ENCODE results near the gene USP8.
"Not testable (repeated sequence)": the region's sequence is repeated elsewhere in the genome, so short reads cannot be mapped to it uniquely, and the experiment has no call there.

Gene USP8

DNA sequence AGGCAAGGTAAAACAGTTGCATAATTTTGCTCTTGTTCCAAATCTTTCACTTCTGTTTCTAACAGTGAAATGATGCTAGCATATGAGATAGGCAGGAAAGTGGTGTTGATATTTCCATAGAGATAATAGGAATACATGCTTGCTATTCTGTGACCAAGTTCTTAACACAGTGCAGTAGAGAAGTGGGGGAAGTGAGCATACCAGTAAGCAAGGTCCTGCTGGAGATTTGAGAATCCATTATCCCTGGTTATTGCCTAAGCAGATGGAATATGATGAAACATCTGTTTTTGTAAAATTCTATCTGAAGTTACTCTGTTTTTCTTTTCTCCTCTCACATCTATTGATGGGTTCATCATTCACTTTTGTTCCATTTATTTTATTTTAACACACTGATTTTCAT is 28.7 kb downstream of the USP8 start:
- DNase-seq = no peak

DNA sequence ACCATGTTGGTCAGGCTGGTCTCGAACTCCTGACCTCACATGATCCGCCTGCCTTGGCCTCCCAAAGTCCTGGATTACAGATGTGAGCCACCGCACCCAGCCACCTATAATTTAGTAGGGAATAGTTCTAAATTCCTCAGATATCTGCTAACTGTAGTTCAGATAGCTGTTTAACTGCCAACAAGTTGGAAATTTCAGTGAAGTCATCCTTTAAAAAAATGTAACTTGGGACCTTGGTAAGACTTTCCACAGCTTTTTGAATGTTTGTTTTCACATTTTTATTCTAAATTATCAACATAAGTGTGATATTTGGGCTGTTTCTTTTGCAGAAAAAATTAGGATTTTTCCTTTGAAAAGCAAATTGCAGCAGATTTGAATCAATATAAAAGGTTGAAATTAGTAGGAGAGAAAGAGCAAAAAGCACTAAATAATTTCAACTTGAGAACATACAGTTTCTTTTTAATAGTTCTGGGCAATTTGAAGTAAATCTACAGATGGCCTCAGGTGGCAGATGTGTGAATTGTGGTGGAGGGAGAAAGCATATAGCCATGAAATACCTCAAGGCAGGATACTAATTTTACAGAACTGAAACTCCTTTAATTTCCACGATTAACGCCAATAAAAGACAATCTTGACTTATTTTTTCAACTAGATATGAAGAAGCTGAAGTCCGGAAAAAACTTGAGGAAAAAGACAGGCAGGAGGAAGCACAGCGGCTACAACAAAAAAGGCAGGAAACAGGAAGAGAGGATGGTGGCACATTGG is 34.3 kb downstream of the USP8 start:
- DNase-seq = no peak

DNA sequence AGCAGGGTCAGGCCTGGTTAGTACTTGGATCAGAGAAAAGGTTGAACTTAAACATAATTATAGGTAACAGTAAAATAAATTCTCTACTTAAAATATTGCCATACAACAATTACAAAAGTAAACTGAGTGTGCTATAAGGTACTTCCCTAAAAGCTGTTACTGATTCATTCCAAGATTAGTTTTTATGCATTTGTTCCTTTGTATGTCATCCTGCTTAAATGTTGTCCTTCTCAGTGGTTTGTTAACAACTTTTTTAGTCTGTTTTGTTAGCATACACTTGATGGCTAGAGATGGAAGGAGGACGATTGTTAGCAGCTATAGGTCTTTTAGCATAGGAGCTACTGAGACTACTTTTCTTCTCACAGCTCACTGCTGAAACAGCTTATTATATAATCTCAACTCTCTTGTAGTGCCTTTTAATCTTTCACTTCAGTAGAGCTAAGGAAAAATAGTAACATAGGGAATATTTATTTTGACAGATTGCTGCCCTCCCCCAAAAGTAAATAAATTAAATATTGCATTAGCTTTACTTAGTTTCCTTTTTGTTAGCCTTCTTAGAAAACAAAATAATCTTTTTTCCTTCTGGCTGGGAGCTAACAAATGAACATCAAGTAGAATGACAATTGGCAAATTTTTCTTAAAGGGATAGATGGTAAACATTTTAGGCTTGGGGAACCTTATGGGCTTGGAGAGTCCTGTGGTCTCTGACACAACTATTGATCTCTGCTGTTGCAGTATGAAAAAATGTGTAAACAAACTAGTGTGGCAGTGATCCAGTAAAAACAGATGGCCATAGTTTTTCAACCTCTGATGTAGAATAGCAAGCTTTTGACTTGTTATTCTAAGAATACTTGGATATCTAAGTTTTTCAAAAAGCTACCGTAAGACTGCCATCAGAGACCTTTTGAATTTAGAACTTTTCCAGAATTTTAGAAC is 39.5 kb downstream of the USP8 start:
- no peak for DNase-seq

DNA sequence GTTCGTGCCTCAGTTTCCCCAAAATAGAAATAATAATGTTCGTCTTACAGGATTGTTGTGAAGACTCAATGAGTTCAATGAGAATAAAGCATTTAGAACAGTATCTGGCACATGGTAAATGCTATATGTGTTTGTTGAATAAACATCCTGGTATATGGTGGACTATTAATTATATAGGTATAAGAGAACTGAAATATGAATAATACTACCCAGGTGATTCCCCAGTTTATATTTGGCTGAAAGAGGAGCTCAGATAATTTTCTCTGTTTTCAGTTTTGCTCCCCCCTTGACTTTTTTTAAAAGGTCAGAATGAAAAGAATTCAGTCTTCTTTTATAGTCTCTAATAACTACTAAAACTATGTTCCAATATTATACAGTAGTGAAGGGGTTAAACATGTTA is 46.9 kb downstream of the USP8 start:
- DNase-seq = no peak

DNA sequence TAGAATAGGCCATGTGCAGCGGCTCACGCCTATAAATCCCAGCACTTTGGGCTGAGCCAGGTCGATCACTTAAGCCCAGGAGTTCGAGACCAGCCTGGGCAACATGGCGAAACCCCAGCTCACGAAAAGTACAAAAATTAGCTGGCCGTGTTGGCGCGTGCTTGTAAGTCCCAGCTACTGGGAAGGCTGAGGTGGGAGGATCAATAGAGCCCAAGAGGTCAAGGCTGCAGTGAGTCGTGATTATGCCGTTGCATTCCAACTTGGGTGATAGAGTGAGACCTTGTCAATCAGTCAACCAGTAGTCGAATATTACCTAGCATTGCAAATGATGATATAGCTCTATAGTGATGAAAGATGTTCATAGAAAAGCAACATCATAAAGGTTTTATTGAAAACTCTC is 51.9 kb downstream of the USP8 start:
- no peak for DNase-seq

DNA sequence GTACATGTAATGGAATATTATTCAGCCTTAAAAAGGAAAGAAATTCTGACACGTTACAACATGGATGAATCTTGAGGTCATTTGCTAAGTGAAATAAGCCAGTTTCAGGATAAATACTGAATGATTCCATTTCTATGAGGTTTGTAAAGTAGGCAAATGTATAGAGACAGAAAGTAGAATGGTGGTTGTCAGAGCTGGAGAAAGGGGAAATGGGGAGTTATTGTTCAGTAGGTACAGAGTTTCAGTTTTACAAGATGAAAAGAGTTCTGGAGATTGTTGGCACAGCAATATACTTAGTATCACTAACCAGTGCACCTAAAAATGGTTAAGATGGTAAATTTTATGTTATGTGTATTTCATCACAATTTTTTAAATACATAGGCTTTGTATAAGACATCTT is 60.6 kb downstream of the USP8 start:
- no peak for DNase-seq

DNA sequence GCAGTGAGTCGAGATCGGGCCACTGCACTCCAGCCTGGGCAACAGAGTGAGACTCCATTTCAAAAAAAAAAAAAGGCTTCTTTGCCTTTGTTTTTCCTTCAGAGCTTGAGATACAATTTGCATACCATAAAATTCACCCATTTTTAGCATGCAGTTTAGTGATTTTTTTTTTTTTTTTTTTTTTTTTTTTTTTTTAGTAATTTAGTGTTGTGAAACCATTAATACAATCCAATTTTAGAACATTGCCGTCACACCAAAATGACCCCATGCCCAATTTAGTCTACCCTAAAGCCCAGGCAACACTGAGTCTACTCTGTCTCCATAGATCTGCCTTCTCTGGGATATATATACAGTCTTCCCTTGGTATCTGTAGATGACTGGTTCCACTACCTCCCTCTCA is 61.2 kb downstream of the USP8 start:
- DNase-seq = no peak

DNA sequence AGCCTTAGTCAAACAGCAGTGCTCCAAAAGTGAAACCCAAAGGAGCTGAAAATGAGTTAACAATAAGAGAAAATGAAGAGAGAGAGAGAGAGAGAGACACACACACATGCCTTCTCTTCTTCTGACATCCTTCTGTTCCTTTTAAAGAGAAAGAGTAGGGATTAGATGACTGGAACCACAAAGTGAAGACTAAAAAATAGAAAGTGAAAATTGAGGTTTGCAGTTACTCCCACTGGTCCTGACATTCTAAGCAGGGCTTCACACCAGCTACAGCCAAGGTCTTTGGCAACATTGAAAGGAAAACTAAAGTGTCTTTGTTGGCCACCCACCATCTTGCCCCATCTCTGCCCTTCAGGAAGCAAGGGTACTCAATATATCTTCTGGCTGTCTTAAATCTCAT is 63.1 kb downstream of the USP8 start:
- no peak for DNase-seq

DNA sequence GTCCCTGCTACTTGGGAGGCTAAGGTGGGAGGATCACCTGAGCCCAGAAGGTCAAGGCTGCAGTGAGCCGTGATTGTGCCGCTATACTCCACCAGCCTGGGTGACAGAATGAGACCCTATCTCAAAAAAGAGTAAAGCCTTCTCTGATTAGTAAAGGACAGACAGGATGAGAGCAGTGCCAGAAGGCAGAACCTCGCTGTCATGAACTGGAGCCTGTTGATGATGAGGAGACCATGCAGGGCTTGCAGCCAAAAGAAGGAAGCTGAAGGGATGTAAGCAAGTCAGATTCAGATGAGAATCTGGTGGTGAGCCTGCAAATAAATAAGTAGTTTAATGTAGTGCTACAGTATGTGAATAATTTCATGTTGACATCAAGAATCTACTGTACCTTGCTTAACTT is 69.4 kb downstream of the USP8 start:
- no peak for DNase-seq

DNA sequence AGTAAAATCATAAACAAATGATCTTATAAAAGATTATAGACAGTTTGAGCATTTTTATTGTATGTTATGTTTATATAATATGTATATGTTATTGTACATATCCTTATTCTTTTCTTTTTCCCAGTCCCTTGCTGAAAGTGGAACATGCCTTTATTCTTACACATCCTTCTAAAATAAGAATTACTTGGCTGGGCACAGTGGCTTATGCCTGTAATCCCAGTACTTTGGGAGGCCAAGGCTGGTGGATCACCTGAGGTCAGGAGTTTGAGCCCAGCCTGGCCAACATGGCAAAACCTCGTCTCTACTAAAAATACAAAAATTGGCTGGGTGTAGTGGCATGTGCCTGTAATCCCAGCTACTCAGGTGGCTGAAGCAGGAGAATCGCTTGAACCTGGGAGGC is 70.3 kb downstream of the USP8 start:
- DNase-seq = not testable (repeated sequence)

DNA sequence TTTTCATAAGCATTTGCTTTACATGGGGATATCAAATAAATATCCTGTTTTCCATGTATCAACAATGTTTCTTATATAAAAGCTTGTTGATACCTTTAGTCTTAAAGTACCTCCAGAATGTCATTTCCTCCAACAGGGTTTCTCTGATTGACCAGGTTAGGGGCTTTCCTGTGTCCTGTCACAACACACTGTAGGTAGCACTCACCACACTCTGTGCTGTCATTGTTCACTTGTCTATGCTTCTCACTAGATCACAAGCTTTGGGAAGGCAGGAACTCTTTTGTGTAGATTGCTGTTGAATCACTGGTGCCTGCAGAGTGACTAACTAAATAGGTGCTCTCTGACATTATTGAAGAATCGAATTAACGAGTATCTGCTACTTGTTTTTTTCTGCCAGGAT is 72.5 kb downstream of the USP8 start:
- no peak for DNase-seq

DNA sequence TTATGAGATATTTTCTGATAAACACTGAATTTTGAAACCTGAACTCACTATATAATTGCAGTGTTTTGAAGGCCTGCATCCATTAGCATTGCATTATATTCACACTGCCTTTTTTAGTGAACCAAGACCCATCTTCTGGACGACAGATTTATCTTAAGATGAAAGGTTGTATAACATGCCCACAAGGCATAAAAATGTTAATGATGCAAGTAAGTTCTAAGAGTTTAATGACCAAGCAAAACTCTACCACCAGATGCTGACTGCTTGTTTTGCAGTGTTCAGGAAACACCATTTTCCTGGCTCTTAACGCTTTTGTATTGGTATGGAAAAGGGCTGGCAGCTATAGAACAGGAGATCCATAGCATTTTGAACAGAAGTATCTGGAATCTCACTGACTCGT is 76.1 kb downstream of the USP8 start:
- no peak for DNase-seq

DNA sequence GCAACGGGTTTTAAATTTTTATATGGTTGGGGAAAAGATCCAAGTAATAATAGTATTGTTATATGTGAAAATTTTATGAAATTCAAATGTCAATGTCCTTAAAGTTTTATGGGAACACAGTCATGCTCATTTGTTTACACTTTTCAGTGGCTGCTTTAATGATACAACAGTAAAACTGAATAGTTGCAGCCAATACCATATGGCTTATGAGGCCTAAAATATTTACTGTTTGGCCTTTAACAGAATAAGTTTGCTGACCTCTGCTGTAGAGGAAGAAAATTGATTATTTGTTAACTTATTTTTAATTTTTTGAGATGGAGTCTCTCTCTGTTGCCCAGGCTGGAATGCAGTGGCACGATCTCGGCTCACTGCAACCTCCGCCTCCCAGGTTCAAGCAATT is 77.6 kb downstream of the USP8 start:
- no peak for DNase-seq

DNA sequence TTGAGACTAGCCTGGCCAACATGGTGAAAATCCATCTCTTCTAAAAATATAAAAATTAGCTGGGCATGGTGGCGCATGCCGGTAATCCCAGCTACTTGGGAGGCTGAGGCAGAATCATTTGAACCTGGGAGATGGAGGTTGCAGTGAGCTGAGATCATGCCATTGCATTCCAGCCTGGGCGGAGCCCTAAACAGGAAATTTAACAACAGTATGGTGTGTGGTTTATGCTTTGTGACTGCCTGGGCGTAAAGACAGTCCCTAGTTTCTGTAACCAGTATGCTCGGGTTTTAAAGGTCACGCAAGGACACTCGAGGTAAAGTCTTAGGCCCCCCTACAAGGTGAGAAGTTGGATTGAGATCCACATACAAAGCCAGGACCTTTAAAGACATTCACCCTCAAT is 78.9 kb downstream of the USP8 start:
- no peak for DNase-seq

DNA sequence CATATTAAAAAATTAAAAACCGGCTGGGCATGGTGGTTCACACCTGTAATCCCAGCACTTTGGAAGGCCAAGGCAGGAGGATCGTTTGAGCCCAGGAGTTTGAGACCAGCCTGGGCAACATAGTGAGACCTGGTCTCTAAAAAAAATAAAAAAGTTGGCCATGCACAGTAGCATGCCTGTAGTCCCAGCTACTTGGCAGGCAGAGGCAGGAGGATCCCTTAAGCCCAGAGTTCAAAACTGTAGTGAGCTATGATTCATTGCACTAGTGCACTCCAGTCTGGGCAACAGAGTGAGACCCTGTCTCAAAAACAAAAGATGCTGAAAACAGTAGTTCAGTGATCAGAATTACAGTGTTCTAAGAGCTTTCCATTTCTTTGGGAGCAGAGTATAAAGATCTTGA is 81.5 kb downstream of the USP8 start:
- DNase-seq = not testable (repeated sequence)

DNA sequence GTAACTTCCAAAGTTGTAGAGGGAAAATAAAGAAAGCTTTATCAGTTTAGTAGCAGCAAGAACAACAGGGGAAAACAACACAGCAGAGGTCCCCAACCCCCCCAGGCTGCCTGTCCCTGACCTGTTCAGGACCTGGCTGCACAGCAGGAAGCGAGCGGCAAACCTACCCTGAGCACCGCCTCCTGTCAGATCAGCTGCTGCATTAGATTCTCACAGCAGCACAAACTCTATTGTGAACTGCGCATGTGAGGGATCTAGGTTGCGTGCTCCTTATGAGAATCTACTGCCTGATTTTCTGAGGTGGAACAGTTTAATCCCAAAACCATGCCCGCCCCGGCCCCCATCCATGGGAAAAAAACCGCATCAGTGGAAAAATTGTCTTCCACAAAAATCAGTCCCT is 81.9 kb downstream of the USP8 start:
- no peak for DNase-seq

DNA sequence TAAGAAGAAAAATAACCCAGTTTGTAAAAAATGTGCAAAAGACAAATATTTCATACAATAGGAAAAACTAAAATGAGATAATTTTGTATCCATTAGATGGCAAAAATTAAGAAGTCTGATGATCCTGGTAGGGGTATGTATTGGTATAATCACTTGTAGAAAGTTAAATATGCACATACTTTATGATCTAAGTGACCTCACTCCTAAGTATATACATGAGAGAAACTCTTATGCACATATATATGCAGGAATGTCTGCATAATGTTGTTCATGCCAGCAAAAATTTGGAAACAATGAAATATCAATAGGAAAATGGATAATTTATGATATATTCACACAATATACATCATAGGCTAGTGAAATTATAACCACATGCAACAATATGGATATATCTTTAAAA is 88.8 kb downstream of the USP8 start:
- DNase-seq = no peak

DNA sequence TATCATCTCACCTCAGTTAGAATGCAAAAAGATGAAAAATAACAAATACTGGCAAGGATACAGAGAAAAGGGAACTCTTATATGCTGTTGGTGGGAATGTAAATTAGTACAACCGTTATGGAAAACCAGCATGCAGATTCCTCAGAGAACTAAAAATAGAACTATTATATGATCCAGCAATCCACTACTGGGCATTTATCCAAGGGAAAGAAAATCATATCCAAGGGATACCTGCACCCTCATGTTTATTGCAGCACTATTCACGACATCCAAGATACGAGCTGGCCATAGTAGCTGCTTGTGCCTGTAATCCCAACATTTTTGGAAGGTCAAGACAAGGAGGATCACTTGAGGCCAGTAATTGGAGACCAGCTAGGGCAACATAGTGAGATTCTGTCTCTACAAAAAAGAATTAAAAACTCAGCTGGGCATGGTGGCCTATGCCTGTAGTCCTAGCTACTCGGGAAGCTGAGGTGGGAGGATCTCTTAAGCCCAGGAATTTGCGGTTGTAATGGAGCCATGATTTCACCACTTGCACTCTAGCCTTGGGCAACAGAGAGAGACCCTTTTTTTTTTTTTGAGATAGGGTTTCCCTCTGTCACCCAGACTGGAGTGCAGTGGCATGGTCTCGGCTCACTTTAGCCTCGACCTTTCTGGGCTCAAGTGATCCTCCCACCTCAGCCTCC is 95.7 kb downstream of the USP8 start:
- no peak for DNase-seq

DNA sequence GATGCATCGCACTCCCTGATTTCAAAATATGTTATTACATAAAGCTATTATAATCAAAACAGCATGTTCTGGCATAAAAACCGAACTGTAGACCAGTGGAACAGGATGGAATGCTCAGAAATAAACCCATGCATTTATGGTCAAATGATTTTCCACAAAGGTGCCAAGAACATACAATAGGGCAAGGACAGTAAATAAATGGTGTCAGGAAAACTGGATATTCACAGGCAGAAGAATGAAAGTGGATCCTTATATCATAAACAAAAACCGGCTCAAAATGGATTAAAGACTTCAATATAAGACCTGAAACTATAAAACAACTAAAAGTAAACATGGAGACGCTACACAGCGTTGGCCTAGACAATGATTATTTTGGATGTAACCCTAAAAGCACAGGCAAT is 99.6 kb downstream of the USP8 start:
- no peak for DNase-seq

DNA sequence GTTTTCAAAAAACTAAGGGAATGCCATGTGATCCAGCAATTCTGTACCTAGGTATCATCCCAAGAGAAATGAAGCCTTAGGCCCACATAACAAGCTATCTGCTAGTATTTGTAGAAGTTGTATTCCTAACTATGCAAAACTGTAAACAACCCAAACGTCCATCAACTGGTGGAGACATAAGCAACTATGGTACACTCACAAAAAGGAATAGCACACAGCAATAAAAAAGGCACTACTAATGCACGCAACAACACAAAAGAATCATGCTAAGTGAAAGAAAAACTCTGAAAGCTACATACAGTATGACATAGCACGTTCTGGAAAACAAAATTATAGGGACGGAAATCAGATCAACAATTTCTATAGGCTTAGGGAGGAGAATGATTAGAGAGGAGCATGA is 107.0 kb downstream of the USP8 start:
- no peak for DNase-seq

DNA sequence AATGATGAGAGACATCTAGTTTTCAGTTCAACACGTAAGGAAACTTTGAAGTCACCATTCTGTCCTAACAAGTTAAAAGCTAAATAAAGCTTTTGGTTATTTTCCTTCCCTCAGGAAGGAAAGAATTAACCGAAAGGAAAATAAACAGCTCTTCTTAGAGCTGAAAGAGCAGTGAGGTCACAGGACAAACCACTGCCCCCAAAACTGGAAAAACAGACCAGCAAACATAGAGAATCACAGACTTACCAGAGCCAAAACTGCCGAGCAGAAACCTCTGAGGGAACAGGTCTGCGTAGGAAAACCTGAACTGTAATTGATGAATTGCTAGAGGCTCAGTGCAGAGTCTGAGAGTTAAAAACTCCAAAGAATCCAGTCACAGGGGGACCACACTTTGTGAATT is 107.6 kb downstream of the USP8 start:
- DNase-seq = no peak

DNA sequence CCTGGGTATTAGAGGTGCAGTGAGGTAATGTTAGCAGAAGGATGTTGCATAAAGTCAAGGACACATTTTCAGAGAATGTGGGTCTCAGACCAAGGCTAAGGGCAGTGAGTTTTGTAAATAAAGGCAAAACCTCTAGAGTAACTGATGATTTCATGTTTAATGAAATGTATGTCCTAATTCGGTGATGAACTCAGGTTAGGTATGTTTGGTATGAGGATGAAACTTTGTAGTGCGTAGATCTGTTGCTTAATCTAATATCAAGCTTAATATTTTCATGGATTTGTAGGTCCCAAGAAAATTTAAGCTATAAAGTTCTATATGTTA is 118.6 kb downstream of the USP8 start:
- DNase-seq = no peak

DNA sequence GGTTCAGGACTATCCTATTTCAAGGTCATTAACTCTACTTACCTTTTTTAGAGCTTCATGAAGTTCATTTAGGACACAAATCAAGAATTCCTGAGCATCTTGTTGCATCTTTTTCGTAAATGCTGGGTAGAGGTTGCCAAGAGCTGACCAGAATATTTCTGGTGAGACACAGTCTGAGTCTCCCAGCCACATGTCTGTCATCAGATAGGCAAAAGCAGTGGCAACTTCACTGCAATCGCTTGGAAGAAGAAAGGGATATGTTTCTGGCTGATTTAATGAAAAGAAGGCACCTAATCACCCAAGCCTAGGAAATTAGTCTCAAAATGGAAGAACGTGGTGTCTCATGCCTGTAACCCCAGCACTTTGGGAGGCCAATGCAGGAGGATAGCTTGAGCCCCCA is 119.4 kb downstream of the USP8 start:
- DNase-seq = no peak

DNA sequence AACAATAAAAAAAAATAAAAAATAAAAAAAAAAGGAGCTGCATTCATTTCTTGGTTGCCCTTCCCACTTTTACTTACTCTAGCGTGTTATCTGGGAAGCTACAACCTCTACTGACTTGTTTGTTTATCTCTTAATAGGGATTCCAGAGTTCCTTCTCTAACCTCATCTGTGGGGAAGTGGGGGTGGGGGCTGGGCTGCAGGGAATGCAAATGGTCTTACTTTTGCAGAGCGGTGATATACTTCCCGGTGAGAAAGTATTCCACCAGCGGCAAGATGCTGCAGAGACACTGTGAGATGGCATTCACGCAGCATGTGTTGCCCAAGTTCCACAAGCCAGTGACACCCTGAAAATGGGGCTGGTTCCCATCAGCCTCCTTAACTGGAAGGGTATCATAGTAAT is 120.2 kb downstream of the USP8 start:
- DNase-seq = no peak

Measured in left hindlimb (tissue), 1 donor.